AG09319 (cell line): Measurements from ENCODE around the gene PTPRN.

ENCODE experiments used
- DNase-seq: peaks from one replicate; pipeline ENCODE4 v3.0.0-alpha.2; 2010; ENCODE audit warnings: low read depth; ENCODE audit errors: extremely low read depth
- CTCF ChIP-seq: IDR thresholded peaks from 2 replicates; pipeline ENCODE4 v1.5.1; 2011; ENCODE audit warnings: low read depth, mild to moderate bottlenecking, inconsistent platforms, low read length, moderate library complexity

Gene PTPRN

GRCh38 chr2:219285894-219286425 is 23.2 kb downstream of the PTPRN start:
- peak; percentile 23 for DNase-seq
- TF ChIP-seq CTCF = no peak

DNA sequence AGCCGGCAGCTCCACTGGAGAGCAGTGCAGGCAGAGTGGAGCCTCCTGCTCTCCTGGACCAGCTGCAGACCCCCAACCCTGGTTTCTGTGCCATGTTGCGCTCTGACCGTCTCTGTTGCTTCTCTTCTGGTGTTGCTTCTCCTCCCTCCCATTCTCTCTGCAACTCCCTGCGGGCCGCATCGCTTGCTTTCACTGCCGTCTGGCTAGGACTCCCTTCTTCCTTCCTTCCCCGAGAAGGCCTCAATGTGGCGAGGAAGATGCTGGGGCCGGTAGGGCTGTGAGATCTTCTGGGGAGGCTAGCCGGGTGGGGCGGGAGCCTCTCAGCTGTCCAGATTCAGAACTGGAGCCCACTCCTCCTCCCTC is 23.8 kb downstream of the PTPRN start:
- TF ChIP-seq CTCF = no peak

DNA sequence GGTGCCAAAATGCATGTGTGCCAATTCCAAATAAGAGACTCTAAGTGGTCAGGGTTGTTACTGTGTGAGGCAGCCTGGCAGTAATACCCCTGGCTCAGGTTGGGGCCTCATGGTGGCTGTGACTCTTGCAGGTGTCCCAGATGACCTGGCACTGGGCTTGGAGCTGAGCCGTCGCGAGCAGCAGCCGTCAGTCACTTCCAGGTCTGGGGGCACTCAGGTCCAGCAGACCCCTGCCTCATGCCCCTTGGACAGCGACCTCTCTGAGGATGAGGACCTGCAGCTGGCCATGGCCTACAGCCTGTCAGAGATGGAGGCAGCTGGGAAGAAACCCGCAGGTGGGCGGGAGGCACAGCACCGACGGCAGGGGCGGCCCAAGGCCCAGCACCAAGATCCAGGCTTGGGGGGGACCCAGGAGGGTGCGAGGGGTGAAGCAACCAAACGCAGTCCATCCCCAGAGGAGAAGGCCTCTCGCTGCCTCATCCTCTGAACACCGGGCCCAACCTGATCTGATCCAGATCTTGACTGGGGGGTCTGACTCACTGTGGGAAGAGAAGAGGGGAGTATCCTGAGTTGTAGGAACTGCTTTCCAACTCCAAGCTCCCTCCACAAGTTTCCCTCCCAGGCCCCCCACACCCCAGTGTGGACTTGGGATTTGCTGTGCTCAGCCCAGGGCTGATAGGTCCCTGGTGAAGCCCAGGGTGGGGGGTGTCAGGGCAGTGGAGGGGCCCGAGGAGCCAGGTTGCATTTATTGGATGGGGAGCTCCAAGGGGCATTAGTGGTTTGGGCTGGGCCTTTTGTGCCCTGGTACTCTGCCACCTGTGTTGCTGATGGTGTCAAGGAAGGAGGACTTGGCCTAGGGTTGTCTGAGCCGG is 24.5 kb downstream of the PTPRN start:
- TF ChIP-seq CTCF = no peak
- DNase-seq = no peak

More for the DNA sequence above, 23.8 kb downstream of the PTPRN start:
- DNase-seq = no peak

- no peak for DNase-seq
- TF ChIP-seq CTCF = no peak
Observed at GRCh38 chr2:219282943-219283581, 26.1 kb downstream of the PTPRN start.

DNA sequence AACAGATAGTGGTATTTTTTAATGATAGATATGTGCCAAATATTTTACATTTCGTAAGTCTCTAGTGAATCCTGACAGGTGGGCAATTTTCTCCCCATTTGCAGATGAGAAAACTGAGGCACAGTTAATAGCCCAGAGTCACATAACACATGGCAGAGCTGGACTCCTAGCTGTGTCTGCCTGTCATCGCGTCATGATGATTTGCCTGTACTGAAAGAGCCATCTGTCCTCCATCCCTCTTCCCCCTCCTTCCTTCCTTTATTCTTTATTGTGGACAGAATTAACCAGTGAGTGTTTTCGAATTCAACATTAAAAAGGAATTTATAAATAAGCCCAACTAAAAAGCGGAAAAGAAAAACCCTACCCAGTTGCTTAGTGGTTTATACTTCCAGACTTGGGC is 26.8 kb downstream of the PTPRN start:
- no peak for DNase-seq
- no peak for TF ChIP-seq CTCF

DNA sequence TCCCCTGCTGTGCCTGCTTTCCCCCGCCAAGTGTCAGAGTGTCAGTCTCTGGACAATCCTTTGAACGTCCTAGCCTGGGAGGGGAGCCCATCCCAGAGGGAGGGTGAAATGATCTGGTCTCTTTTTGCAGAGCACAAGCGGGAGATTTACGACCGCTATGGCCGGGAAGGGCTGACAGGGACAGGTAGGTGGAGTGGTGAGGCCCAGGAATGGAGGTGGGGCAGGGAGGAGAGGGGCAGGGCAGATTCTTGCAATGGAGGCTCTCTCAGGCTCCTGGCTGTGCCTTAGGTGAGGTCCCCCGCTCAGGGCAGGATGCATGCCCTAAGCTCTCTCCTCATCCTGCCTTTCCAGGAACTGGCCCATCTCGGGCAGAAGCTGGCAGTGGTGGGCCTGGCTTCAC is 27.6 kb downstream of the PTPRN start:
- no peak for DNase-seq
- TF ChIP-seq CTCF = no peak

- no peak for DNase-seq
- no peak for TF ChIP-seq CTCF
Observed at GRCh38 chr2:219280651-219281050, 28.6 kb downstream of the PTPRN start.
